Activated CD4-positive, alpha-beta T cell treated with anti-CD3 and anti-CD28 coated beads for 36 hours (primary cell): ENCODE measurements around the gene IL1RL1. TPM values are rescaled to one million over a fixed set of nuclear protein-coding genes. Genes with fewer than 3 reads are reported as not detected.

ENCODE experiments used
- ATAC-seq: fragments of 200-7000 bp; cut with Tn5 transposase; one replicate; pipeline ENCODE4 v1.10.0; 2021; ENCODE audit warnings: mild to moderate bottlenecking, moderate library complexity
- CTCF ChIA-PET: fragments of 350-600 bp; sonication (Branson Sonifier 250); formaldehyde crosslinking; loops from one replicate; lab custom pipeline; 2021; ENCODE audit warnings: antibody characterized with exemption; lab: Charles Lee
- POLR2A ChIA-PET: fragments of 350-600 bp; sonication (Branson Sonifier 250); formaldehyde crosslinking; loops from one replicate; lab custom pipeline; 2021; ENCODE audit warnings: antibody characterized with exemption, inconsistent platforms; lab: Charles Lee
- DNase-seq: peaks from one replicate; pipeline ENCODE4 v3.0.0-alpha.2; 2020
- H3K27ac Mint-ChIP-seq: one replicate; pipeline ENCODE4 v1.8.0; 2021; ENCODE audit warnings: mixed read lengths
- H3K27me3 Mint-ChIP-seq: one replicate; pipeline ENCODE4 v1.8.0; 2021; ENCODE audit warnings: mixed read lengths
- H3K36me3 Mint-ChIP-seq: one replicate; pipeline ENCODE4 v1.8.0; 2021; ENCODE audit warnings: low read depth, mixed read lengths
- H3K4me1 Mint-ChIP-seq: one replicate; pipeline ENCODE4 v1.8.0; 2021; ENCODE audit warnings: mixed read lengths
- H3K4me3 Mint-ChIP-seq: one replicate; pipeline ENCODE4 v1.8.0; 2021; ENCODE audit warnings: mild to moderate bottlenecking, moderate library complexity, mixed read lengths
- H3K9me3 Mint-ChIP-seq: one replicate; pipeline ENCODE4 v1.8.0; 2021; ENCODE audit warnings: low read depth, mixed read lengths
- intact Hi-C, 2 experiments: fragments of 100-400 bp; cut with DNase I in 1 of 2; cut with micrococcal nuclease in 1 of 2; formaldehyde crosslinking; loops; one replicate each; pipeline versions ENCODE4 v1.14.2 to v1.15.1; 2022 to 2024; cut with DNase I, micrococcal nuclease
- total RNA-seq, 2 experiments: library from RNA; stranded (reverse); gene quantifications; one replicate each; pipeline ENCODE4 v1.2.3, GENCODE V29; 2021

The IL1RL1 gene
- total RNA-seq, 2 experiments from 2014 or later = 0.26 to 0.27 TPM

DNA sequence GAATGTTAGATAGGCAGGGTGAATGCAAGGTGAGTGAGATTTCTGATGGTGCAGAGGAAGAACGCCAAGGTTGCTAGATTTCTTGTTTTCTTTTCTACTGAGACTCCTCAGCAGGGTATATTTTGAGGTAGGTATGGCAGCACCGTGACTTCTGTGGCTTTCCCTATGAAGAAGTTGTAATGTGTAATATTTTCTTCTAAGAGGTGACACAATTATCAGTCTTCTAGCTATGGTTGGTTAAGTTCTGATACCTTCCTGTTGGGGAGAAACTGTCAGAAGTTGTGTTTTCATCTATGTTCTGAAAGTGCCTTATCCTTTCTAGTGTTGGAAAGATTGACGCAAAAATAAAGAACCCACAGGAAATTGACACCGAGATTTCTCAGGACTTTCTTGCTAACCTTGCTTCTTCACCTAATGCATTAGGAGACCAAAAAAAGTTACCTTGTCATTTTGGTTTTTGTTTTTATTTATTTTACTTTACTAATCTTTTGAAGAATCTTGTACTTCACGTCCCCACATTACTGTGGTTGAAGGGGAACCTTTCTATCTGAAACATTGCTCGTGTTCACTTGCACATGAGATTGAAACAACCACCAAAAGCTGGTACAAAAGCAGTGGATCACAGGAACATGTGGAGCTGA, 56.1 kb downstream of the IL1RL1 start:
- H3K27me3 Mint-ChIP-seq = no peaks in the 10 kb centered on the region
- H3K4me3 Mint-ChIP-seq = peak overlapping the region; percentile 55
- ChIA-PET POLR2A (interaction anchor here (0.6 to 1.0 kb wide), 5 partner anchors 12 to 648 kb away, joined by 3 to 4 read pairs (median 3); partner anchors contain the start of gene IL18R1), CTCF (interaction anchor here (0.7 to 2.0 kb wide), 8 partner anchors 10 to 469 kb away, joined by 3 to 7 read pairs (median 5); no protein-coding TSS in a partner anchor)
- intact Hi-C loops = loop anchor here (1.0 to 10.0 kb wide), 17 partner anchors 11 to 1060 kb away; partner anchors contain the start of gene RNF149 (in 1 of the 2)
- H3K36me3 Mint-ChIP-seq = peaks cover 83% of the 10 kb centered on the region
- H3K27ac Mint-ChIP-seq = peak overlapping the region; percentile 93
- peak; percentile 64 for DNase-seq
- peak; percentile 90 for ATAC-seq
- H3K4me1 Mint-ChIP-seq = peaks cover 68% of the 10 kb centered on the region
- peaks cover 27% of the 10 kb centered on the region for H3K9me3 Mint-ChIP-seq

DNA sequence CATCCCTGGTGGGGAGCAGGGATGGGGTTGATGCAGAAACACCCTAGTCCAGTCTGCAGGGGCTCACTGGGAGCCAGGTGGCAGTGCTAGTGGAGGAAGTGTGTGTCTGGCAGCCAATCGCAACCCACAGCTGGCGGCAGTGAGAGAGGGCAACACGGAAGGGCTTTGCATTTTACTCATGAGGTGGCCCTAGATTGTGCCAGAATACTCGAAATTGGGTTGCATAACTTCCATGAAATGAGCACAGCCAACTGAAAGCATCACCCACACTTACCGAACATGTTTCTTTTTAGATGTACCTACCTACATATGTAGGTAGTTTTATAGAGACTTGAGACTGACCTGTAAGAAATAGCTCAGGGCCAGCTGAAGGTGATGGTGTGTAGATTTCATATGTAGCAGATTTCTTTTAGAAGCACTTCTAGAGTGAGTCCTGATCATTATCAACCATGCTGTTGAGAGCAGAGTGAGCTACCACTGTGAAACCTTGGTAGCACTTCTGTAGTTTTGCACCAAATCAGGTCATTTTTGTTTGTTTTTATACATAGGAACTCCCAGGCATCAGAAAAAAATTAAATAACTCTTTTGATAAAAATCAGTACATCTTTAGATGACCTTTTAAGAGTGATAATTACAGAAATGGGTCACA, 57.2 kb downstream of the IL1RL1 start:
- no peak for DNase-seq
- peaks cover 58% of the 10 kb centered on the region for H3K4me1 Mint-ChIP-seq
- peaks cover 81% of the 10 kb centered on the region for H3K36me3 Mint-ChIP-seq
- no peaks in the 10 kb centered on the region for H3K27me3 Mint-ChIP-seq
- ChIA-PET POLR2A (interaction anchor here (0.9 kb wide), 1 partner anchor 369 kb away, joined by 3 read pairs; no protein-coding TSS in a partner anchor), CTCF (interaction anchor here (0.6 to 2.0 kb wide), 9 partner anchors 11 to 285 kb away, joined by 3 to 7 read pairs (median 5); no protein-coding TSS in a partner anchor)
- peaks cover 27% of the 10 kb centered on the region for H3K9me3 Mint-ChIP-seq
- intact Hi-C loops = loop anchor here (2.0 to 10.0 kb wide), 6 partner anchors 44 to 1061 kb away; partner anchors contain the start of gene RNF149 (in 1 of the 2)
- H3K4me3 Mint-ChIP-seq = peak overlapping the region; percentile 32
- H3K27ac Mint-ChIP-seq = peak overlapping the region; percentile 93
- peak; percentile 8 for ATAC-seq

DNA sequence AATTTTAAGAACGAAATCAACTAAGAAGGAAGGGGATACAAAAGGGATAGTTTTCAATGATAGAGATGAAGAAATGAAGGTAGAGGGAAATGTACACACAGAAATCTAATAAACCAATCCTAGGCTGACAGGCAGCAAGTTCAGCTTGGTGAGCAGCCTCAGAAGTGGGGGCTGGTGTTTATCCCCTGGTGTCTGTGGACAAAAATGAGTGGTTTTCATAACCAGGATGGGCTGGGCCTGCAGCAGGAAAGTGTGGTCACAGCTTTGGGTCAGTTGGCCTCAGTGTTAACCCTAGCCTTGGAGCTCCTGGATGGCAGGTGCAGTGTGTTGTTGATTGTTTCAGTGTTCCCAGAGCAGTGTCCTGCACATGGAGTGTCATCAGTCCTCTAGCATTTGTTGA, 58.5 kb downstream of the IL1RL1 start:
- intact Hi-C loops = loop anchor here (2.0 to 10.0 kb wide), 6 partner anchors 43 to 1063 kb away; partner anchors contain the start of gene RNF149 (in 1 of the 2)
- Mint-ChIP-seq H3K9me3 (peaks cover 22% of the 10 kb centered on the region), H3K4me1 (peaks cover 48% of the 10 kb centered on the region), H3K36me3 (peaks cover 80% of the 10 kb centered on the region), H3K4me3 (no peak overlapping the region), H3K27ac (no peak overlapping the region), H3K27me3 (no peaks in the 10 kb centered on the region)
- no peak for ATAC-seq
- CTCF ChIA-PET = interaction anchor here (0.8 kb wide), 1 partner anchor 73 kb away, joined by 3 read pairs; no protein-coding TSS in a partner anchor
- POLR2A ChIA-PET = no interaction called here
- DNase-seq = no peak

DNA sequence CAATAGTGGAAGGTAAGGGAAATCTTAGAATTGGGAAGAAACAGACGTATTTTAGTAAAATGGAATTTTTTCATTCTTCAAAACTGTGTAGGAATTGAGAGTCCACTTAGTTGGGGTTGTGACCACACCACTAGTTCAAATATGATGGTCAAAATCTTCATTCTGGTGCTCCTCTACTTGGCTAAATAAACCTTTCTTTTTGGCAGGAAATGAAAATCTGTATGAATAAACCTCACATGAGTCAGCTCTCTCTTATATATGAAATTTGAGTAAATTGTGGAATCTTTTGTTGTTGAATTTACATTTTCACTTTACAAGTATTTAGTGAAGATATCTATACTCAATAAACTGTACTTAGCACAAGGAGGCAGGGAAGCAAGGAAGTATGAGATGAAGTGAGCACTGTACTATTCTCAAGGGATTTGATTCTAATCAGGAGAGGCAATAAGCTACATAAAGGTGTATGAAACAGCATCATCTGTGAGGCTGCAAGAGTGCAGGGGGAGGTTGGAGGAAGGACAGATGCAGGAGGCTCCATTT, 64.8 kb downstream of the IL1RL1 start:
- H3K27ac Mint-ChIP-seq = peak overlapping the region; percentile 27
- POLR2A ChIA-PET = no interaction called here
- H3K36me3 Mint-ChIP-seq = peaks cover 77% of the 10 kb centered on the region
- H3K27me3 Mint-ChIP-seq = no peaks in the 10 kb centered on the region
- DNase-seq (no peak), ATAC-seq (peak; percentile 49)
- peaks cover 17% of the 10 kb centered on the region for H3K4me1 Mint-ChIP-seq
- no peak overlapping the region for H3K4me3 Mint-ChIP-seq
- H3K9me3 Mint-ChIP-seq = peaks cover 14% of the 10 kb centered on the region
- CTCF ChIA-PET = no interaction called here
- intact Hi-C loops = no loop called here

DNA sequence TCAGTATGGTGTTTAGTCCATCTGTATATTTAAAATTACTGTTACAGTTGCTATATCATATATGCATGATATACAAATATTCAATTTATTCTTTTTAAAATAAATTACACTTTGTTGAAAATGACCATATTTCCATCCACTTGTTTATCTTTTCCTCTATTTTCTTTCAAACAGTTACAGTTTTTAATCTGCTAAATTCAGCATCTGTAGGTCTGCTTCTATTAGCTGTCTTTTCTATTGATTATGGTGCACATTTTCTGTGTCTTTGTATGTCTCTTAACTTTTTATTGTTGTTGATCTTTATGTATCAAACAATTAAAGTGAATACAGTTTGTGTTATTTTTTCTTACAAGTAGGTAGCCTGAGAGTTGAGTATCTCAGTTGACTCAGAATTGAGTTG, 72.4 kb downstream of the IL1RL1 start:
- ATAC-seq = no peak
- Mint-ChIP-seq H3K27ac (no peak overlapping the region), H3K9me3 (peaks cover 18% of the 10 kb centered on the region), H3K27me3 (no peaks in the 10 kb centered on the region), H3K36me3 (peaks cover 75% of the 10 kb centered on the region), H3K4me3 (no peak overlapping the region), H3K4me1 (peaks cover 7% of the 10 kb centered on the region)
- DNase-seq = no peak
- ChIA-PET CTCF (interaction anchor here (0.7 to 0.9 kb wide), 2 partner anchors 9 to 59 kb away, joined by 3 to 4 read pairs; no protein-coding TSS in a partner anchor), POLR2A (no interaction called here)
- intact Hi-C loops = no loop called here

DNA sequence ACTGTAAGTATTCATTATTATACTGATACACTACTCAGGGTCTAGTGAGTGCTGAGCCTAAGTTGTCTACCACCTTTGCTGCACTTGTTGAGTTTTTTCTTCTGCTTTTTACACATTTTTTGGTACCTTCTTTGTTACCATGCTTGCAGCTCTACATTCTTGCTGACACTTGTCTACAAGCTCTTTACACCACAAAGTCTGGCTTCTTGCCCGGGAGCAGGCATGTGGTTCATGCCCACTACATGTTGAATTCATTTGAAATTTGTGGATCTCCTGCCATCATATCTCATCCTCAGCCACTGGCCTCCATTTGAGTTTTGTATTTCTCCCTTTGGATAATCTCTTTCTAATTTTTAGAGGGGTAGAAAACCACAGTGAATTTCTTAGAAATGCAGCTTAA, 74.2 kb downstream of the IL1RL1 start:
- Mint-ChIP-seq H3K9me3 (peaks cover 18% of the 10 kb centered on the region), H3K4me3 (no peak overlapping the region), H3K4me1 (peaks cover 14% of the 10 kb centered on the region), H3K27ac (no peak overlapping the region), H3K27me3 (no peaks in the 10 kb centered on the region), H3K36me3 (peaks cover 79% of the 10 kb centered on the region)
- ChIA-PET CTCF (interaction anchor here (0.6 to 1.4 kb wide), 3 partner anchors 29 to 1014 kb away, joined by 3 read pairs; partner anchors contain the start of gene IL18R1), POLR2A (no interaction called here)
- intact Hi-C loops = no loop called here
- ATAC-seq (no peak), DNase-seq (no peak)

DNA sequence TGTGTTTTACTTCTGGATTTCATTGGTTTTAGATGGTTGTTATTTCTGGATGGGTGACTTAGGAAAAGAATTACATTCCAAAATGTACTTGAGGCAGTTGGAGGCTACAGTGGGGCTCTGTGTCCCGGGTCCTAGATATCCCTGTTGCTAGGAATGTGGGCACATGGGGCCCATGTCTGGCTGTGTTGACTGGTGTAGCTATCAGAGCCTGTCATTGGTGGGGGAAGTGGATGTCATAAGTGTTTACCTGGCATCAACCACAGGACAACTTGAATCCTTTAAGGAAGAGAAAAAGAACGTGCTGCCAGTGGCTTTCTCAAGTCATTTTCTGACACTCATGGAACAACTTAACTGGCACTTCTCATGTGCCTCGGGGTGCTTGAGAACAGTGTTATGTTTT, 74.6 kb downstream of the IL1RL1 start:
- ATAC-seq = no peak
- CTCF ChIA-PET = interaction anchor here (1.4 kb wide), 1 partner anchor 30 kb away, joined by 3 read pairs; the partner anchor contains the start of gene IL18R1
- no peak for DNase-seq

DNA sequence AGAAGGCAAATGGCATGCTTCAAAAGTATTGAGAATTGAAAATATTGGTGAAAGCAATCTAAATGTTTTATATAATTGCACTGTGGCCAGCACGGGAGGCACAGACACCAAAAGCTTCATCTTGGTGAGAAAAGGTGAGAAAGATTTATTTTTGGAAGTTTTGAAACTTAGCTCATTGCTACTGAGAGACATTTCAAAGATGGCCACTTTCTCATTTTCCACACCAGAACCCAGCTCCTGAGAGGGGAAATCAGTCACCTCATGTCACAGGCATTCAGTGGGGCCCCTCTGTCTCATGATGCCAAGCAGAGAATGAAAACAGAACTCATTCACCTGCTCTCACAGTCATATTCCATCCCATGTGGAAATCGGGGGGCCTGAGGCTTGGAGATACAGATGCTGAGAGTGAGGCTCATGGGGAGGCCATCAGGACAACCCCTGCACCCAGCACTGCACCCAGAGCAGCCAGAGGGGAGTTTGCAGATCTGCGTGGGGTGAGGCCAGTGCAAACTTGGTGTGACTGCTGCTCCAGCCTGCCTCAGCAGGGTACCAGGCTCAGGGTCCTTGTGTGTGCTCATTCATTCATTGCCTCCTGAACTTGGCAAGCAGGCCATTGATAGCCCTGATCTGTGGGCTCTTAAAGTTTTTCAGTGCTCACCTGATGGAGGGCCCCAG, 75.6 kb downstream of the IL1RL1 start:
- CTCF ChIA-PET = interaction anchor here (1.1 kb wide), 1 partner anchor 56 kb away, joined by 3 read pairs; no protein-coding TSS in a partner anchor
- POLR2A ChIA-PET = no interaction called here
- intact Hi-C loops = no loop called here
- Mint-ChIP-seq H3K4me1 (peaks cover 26% of the 10 kb centered on the region), H3K27ac (no peak overlapping the region), H3K9me3 (peaks cover 18% of the 10 kb centered on the region), H3K36me3 (peaks cover 67% of the 10 kb centered on the region), H3K4me3 (no peak overlapping the region), H3K27me3 (no peaks in the 10 kb centered on the region)
- no peak for DNase-seq
- no peak for ATAC-seq

More for the DNA sequence above, 74.6 kb downstream of the IL1RL1 start:
- intact Hi-C loops = no loop called here
- POLR2A ChIA-PET = no interaction called here
- Mint-ChIP-seq H3K36me3 (peaks cover 74% of the 10 kb centered on the region), H3K27ac (no peak overlapping the region), H3K4me1 (peaks cover 16% of the 10 kb centered on the region), H3K4me3 (no peak overlapping the region), H3K27me3 (no peaks in the 10 kb centered on the region), H3K9me3 (peaks cover 18% of the 10 kb centered on the region)

DNA sequence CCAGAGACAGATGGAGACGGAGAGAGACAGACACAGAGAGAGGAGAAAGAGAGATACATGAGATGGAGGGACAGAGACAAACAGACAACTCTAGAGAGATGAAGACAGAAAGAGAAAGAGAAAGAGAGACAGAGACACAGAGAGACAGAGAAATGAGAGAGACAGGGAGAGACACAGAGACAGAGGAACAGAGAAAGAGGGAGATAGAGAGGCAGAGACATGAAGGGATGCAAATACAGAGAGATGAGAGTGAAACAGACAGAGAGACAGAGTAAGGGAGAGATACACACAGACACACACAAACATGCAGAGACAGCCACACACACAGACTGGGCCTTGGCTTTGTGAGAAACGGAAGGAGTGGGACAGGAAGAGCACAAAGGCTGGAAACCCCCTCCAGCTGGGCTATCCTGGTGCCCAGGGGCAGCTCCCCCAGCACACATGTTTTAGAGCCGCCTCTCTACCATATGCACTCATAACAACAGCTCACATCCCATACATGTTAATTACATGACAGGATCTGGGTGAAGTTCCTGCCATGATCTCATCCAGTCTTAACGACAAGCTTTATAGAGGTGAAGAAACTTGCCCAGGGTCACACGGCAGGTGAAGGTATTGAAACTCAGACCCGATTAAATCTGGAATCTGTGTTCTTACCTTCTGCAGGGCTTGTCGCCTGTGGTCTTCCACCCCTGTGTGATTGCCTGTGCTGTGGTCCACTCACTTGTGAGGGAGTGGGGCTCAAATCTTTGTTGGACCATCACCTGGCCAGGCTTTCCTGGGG, 76.6 kb downstream of the IL1RL1 start:
- H3K4me1 Mint-ChIP-seq = peaks cover 30% of the 10 kb centered on the region
- ATAC-seq (no peak), DNase-seq (no peak)
- POLR2A ChIA-PET = no interaction called here
- H3K36me3 Mint-ChIP-seq = peaks cover 59% of the 10 kb centered on the region
- H3K9me3 Mint-ChIP-seq = peaks cover 14% of the 10 kb centered on the region
- H3K27me3 Mint-ChIP-seq = no peaks in the 10 kb centered on the region
- H3K27ac Mint-ChIP-seq = peak overlapping the region; percentile 35
- intact Hi-C loops = no loop called here
- CTCF ChIA-PET = no interaction called here
- no peak overlapping the region for H3K4me3 Mint-ChIP-seq

DNA sequence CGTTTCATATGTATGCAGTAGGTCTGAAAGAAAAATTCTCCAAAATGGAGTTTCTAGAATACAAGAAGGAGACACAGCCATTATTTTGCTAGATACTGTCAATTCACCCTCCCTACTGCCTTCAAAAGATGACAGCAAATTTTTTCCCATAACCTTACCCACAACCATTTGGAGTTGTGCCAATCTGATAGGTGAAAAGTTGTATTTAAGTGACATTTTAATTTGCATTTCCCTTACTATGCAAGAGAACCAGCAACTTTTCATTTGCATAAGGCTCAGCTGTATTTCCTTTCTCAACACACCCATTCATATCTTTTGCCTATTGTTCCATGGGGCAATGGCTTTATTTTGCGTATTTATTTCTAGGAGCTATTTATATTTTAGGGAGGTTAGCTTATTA, 80.2 kb downstream of the IL1RL1 start:
- H3K36me3 Mint-ChIP-seq = peaks cover 33% of the 10 kb centered on the region

More for the DNA sequence above, 80.2 kb downstream of the IL1RL1 start:
- intact Hi-C loops = no loop called here
- POLR2A ChIA-PET = no interaction called here
- H3K27me3 Mint-ChIP-seq = no peaks in the 10 kb centered on the region
- ATAC-seq (peak; percentile 79), DNase-seq (no peak)
- CTCF ChIA-PET = interaction anchor here (0.7 to 1.8 kb wide), 6 partner anchors 8 to 151 kb away, joined by 3 to 7 read pairs (median 3); no protein-coding TSS in a partner anchor
- H3K27ac Mint-ChIP-seq = peak overlapping the region; percentile 6
- peaks cover 30% of the 10 kb centered on the region for H3K4me1 Mint-ChIP-seq
- H3K4me3 Mint-ChIP-seq = no peak overlapping the region
- H3K9me3 Mint-ChIP-seq = no peaks in the 10 kb centered on the region
